GM12892 (cell line): Measurements from ENCODE around the gene CPB2.

Source experiments
- POLR2A ChIP-seq: IDR thresholded peaks from 2 replicates; pipeline ENCODE4 v1.6.1; 2011; ENCODE audit warnings: low read depth, low read length, control low read depth
- POLR2AphosphoS5 ChIP-seq: IDR thresholded peaks from 2 replicates; pipeline ENCODE4 v1.6.1; 2011; ENCODE audit warnings: low read depth, low read length, control low read depth

- peak; percentile 36; the same call in 1 of the 2 replicates for TF ChIP-seq POLR2A
- TF ChIP-seq POLR2AphosphoS5: 0 out of 2 replicates have a peak, but pooled peaks have one; percentile 69
Measured at GRCh38 chr13:46137627-46138317, 32.9 kb upstream of the CPB2 start.
